IMR-90 (cell line): Measurements from ENCODE around the gene BCAS4. TPM values are rescaled to one million over a fixed set of nuclear protein-coding genes. Genes with fewer than 3 reads are reported as not detected.

ENCODE experiments used
- ATAC-seq: fragments of 200-7000 bp; cut with Tn5 transposase; 2 replicates; pipeline ENCODE4 v1.9.1; 2020; ENCODE audit warnings: low read depth, mild to moderate bottlenecking, moderate library complexity
- BruUV-seq: library from RNA; stranded (reverse); fragments of 400-500 nt; replicated peaks from 2 replicates; lab custom pipeline; 2021; lab: Mats Ljungman, UMichigan
- CTCF ChIA-PET: fragments of 300-600 bp; formaldehyde crosslinking; extraction: SDS; loops from one replicate; lab custom pipeline; 2021; ENCODE audit warnings: antibody characterized with exemption; lab: Yijun Ruan, JAX
- POLR2A ChIA-PET: fragments of 300-600 bp; sonication (Branson Sonifier 250); formaldehyde crosslinking; loops from one replicate; lab custom pipeline; 2022; ENCODE audit warnings: antibody characterized with exemption; ENCODE audit not compliant: unreplicated experiment; lab: Charles Lee
- DNase-seq: peaks from one replicate; pipeline ENCODE4 v3.0.0; 2013
- H2AFZ ChIP-seq: replicated peaks from 2 replicates; pipeline ENCODE3; 2013; ENCODE audit warnings: low read length, mild to moderate bottlenecking; ENCODE audit not compliant: poor library complexity
- H2AK5ac ChIP-seq: 2 replicates; pipeline ENCODE4 v1.6.1; 2013; ENCODE audit warnings: low read depth, low read length, inconsistent platforms
- H2AK9ac ChIP-seq: replicated peaks from 2 replicates; pipeline ENCODE3; 2013; ENCODE audit warnings: mild to moderate bottlenecking, low read depth, low read length, moderate library complexity; ENCODE audit not compliant: poor library complexity
- H2BK120ac ChIP-seq: 2 replicates; pipeline ENCODE4 v1.6.1; 2013; ENCODE audit warnings: low read depth, low read length, inconsistent platforms
- H2BK15ac ChIP-seq: 3 replicates; pipeline ENCODE4 v1.6.1; 2013; ENCODE audit warnings: low read depth, low read length, inconsistent platforms
- H2BK20ac ChIP-seq: 2 replicates; pipeline ENCODE4 v1.6.1; 2013; ENCODE audit warnings: low read depth, mild to moderate bottlenecking, inconsistent platforms, low read length, moderate library complexity
- H2BK5ac ChIP-seq: 2 replicates; pipeline ENCODE4 v1.6.1; 2013; ENCODE audit warnings: mild to moderate bottlenecking, low read depth, low read length, inconsistent platforms; ENCODE audit not compliant: poor library complexity, severe bottlenecking
- H3K14ac ChIP-seq: replicated peaks from 2 replicates; pipeline ENCODE4 v1.6.1; 2013; ENCODE audit warnings: low read depth, low read length, inconsistent platforms
- H3K18ac ChIP-seq: 2 replicates; pipeline ENCODE4 v1.6.1; 2013; ENCODE audit warnings: low read depth, low read length, control low read depth
- H3K23ac ChIP-seq: 2 replicates; pipeline ENCODE4 v1.6.1; 2013; ENCODE audit warnings: low read depth, low read length, inconsistent platforms
- H3K27ac ChIP-seq: 2 replicates; pipeline ENCODE4 v1.5.1; 2013; ENCODE audit warnings: mild to moderate bottlenecking, control low read depth, low read length; ENCODE audit not compliant: insufficient read depth
- H3K27me3 ChIP-seq: 2 replicates; pipeline ENCODE4 v1.6.1; 2013; ENCODE audit warnings: low read length; ENCODE audit not compliant: control insufficient read depth, insufficient read depth
- H3K36me3 ChIP-seq: 2 replicates; pipeline ENCODE4 v1.6.1; 2013; ENCODE audit warnings: low read length, mixed read lengths; ENCODE audit not compliant: control insufficient read depth, insufficient read depth
- H3K4ac ChIP-seq: 2 replicates; pipeline ENCODE4 v1.6.1; 2013; ENCODE audit warnings: low read depth, low read length, inconsistent platforms
- H3K4me1 ChIP-seq: 2 replicates; pipeline ENCODE4 v1.6.1; 2013; ENCODE audit warnings: low read length, mixed read lengths; ENCODE audit not compliant: control insufficient read depth, insufficient read depth
- H3K4me2 ChIP-seq: 2 replicates; pipeline ENCODE4 v1.6.1; 2013; ENCODE audit warnings: low read depth, mild to moderate bottlenecking, control low read depth, low read length, moderate library complexity
- H3K4me3 ChIP-seq: 2 replicates; pipeline ENCODE4 v1.5.1; 2013; ENCODE audit warnings: low read depth, mild to moderate bottlenecking, control low read depth, low read length, moderate library complexity; ENCODE audit not compliant: insufficient read depth
- H3K56ac ChIP-seq: 2 replicates; pipeline ENCODE4 v1.6.1; 2013; ENCODE audit warnings: low read length, inconsistent platforms; ENCODE audit not compliant: insufficient read depth; ENCODE audit errors: extremely low read depth
- H3K79me1 ChIP-seq, 2 experiments: 2 replicates each; pipeline ENCODE4 v1.6.1; 2013; ENCODE audit warnings: low read length in 2 of 2, inconsistent platforms in 1 of 2, low read depth in 1 of 2
- H3K9ac ChIP-seq: 2 replicates; pipeline ENCODE4 v1.6.1; 2013; ENCODE audit warnings: low read depth, low read length, control low read depth
- H3K9me1 ChIP-seq: 2 replicates; pipeline ENCODE4 v1.6.1; 2013; ENCODE audit warnings: low read length, inconsistent platforms; ENCODE audit not compliant: insufficient read depth
- H3K9me3 ChIP-seq: 2 replicates; pipeline ENCODE4 v1.6.1; 2013; ENCODE audit warnings: low read length; ENCODE audit not compliant: control insufficient read depth, insufficient read depth
- H4K20me1 ChIP-seq: 2 replicates; pipeline ENCODE4 v1.6.1; 2013; ENCODE audit warnings: low read length, inconsistent platforms; ENCODE audit not compliant: insufficient read depth
- H4K5ac ChIP-seq: 2 replicates; pipeline ENCODE4 v1.6.1; 2013; ENCODE audit warnings: mild to moderate bottlenecking, low read depth, low read length, control low read depth
- H4K8ac ChIP-seq, 2 experiments: 2 replicates each; pipeline ENCODE4 v1.6.1; 2013; ENCODE audit warnings: low read depth in 2 of 2, low read length in 2 of 2, control low read depth in 1 of 2, inconsistent platforms in 1 of 2
- H4K91ac ChIP-seq: 2 replicates; pipeline ENCODE4 v1.6.1; 2013; ENCODE audit warnings: low read depth, low read length, inconsistent platforms; ENCODE audit not compliant: insufficient read depth
- BHLHE40 ChIP-seq: fragments of 150-350 bp; IDR thresholded peaks from 2 replicates; pipeline ENCODE4 v1.6.1; 2016; ENCODE audit warnings: mild to moderate bottlenecking, low read depth, low read length
- ELK1 ChIP-seq: fragments of 150-350 bp; IDR thresholded peaks from 2 replicates; pipeline ENCODE4 v1.6.1; 2016; ENCODE audit warnings: low read depth, mild to moderate bottlenecking, low read length, moderate library complexity, borderline replicate concordance
- MAFK ChIP-seq: IDR thresholded peaks from 2 replicates; pipeline ENCODE4 v1.6.1; 2012; ENCODE audit warnings: low read depth, low read length, improper control_type of control experiment
- MXI1 ChIP-seq: IDR thresholded peaks from 2 replicates; pipeline ENCODE4 v1.6.1; 2012; ENCODE audit warnings: low read depth, mild to moderate bottlenecking, low read length, moderate library complexity, borderline replicate concordance
- USF2 ChIP-seq: fragments of 150-350 bp; IDR thresholded peaks from 2 replicates; pipeline ENCODE4 v1.6.1; 2017; ENCODE audit warnings: mild to moderate bottlenecking, antibody characterized with exemption, low read length, low read depth
- WGBS, 2 experiments: methylation state at CpG; one replicate each; pipeline versions ENCODE4 v1.1.5 to v1.1.7; 2013; ENCODE audit warnings: missing lambda C conversion rate in 2 of 2; ENCODE audit not compliant: insufficient read length in 1 of 2; ENCODE audit errors: extremely low coverage in 2 of 2; 5-methylcytosine and 5-hydroxymethylcytosine counted together
- dilution Hi-C: fragments of 300-500 bp; cut with HindIII; formaldehyde crosslinking; loops from one replicate; pipeline ENCODE4 v1.14.3; 2018; ENCODE audit warnings: low sequenced_read_pairs; ENCODE audit not compliant: unreplicated experiment
- in situ Hi-C: fragments of 300-500 bp; cut with MboI; formaldehyde crosslinking; loops from 3 replicates; pipeline ENCODE4 v1.14.3; 2019; ENCODE audit warnings: low sequenced_read_pairs, inconsistent platforms, mixed read lengths
- intact Hi-C: fragments of 100-400 bp; cut with micrococcal nuclease; formaldehyde crosslinking; loops from 2 replicates; pipeline ENCODE4 v1.10.0; 2022
- polyA plus RNA-seq, 3 experiments: library from polyadenylated mRNA; depleted of rRNA; stranded (reverse); fragments of >200 nt; gene quantifications; 2 replicates each; pipeline ENCODE4 v1.2.3, GENCODE V29; 2012; ENCODE audit warnings: low replicate concordance in 1 of 3
- total RNA-seq: library from RNA; depleted of rRNA; stranded (reverse); fragments of >200 nt; gene quantifications from 2 replicates; pipeline ENCODE4 v1.2.3, GENCODE V29; 2012

BCAS4 gene
- total and polyA plus RNA-seq, 2 of the 4 experiments (the other 2 are of a cell fraction), result 42.7 to 47.5 TPM

- Histone ChIP-seq H3K4me2 (no peak overlapping the region), H2BK5ac (no peak overlapping the region), H3K9me1 (peaks cover 23% of the 10 kb centered on the region), H4K20me1 (peaks cover 96% of the 10 kb centered on the region), H2AK5ac (no peak overlapping the region), H3K36me3 (0 out of 2 replicates have a peak, but pooled peaks cover 2% of the 10 kb centered on the region), H3K4ac (no peak overlapping the region), H3K18ac (no peak overlapping the region), H2AFZ (no peak overlapping the region), H2BK120ac (no peak overlapping the region), H4K8ac (no peak overlapping the region), H3K56ac (no peak overlapping the region), H2AK9ac (no peak overlapping the region), H2BK20ac (no peak overlapping the region), H4K5ac (no peak overlapping the region), H3K79me1 (peaks cover 7 to 68% of the 10 kb centered on the region in 2 experiments; a peak in 3 of 4 replicates), H3K4me1 (peaks cover 28% of the 10 kb centered on the region), H3K4me3 (no peak overlapping the region), H3K9me3 (no peaks in the 10 kb centered on the region), H3K23ac (no peak overlapping the region), H3K14ac (no peak overlapping the region), H3K27me3 (no peaks in the 10 kb centered on the region), H2BK15ac (no peak overlapping the region), H4K91ac (no peak overlapping the region), H3K27ac (no peak overlapping the region), H3K9ac (no peak overlapping the region)
- POLR2A ChIA-PET, result no interaction called here
- intact Hi-C loops, result no loop called here
- ATAC-seq (peak; percentile 15; the same call in 1 of the 2 replicates), DNase-seq (peak; percentile 61)
- in situ Hi-C loops, result no loop called here
- BruUV-seq, result no TSS peak
- dilution Hi-C loops, result loop anchor here (25.0 kb wide), 1 partner anchor 104 kb away; no protein-coding TSS in a partner anchor
- WGBS, 2 experiments, result 50% methylated on average over 2 of the region's 5 CpGs; no CpG with 5 or more reads in 1 of the 2 experiments
- CTCF ChIA-PET, result interaction anchor here (0.8 to 2.0 kb wide), 2 partner anchors 13 to 122 kb away, joined by 4 to 5 read pairs; partner anchors contain the start of gene BCAS4
- no peak for TF ChIP-seq ELK1
- TF ChIP-seq USF2, result peak; percentile 68
- TF ChIP-seq MXI1, result no peak
- TF ChIP-seq MAFK, result no peak
- TF ChIP-seq BHLHE40, result no peak
Observed at GRCh38 chr20:50916257-50916656, 121.4 kb downstream of the BCAS4 start.
